ENCODE measurements around the gene GMDS.

DNA sequence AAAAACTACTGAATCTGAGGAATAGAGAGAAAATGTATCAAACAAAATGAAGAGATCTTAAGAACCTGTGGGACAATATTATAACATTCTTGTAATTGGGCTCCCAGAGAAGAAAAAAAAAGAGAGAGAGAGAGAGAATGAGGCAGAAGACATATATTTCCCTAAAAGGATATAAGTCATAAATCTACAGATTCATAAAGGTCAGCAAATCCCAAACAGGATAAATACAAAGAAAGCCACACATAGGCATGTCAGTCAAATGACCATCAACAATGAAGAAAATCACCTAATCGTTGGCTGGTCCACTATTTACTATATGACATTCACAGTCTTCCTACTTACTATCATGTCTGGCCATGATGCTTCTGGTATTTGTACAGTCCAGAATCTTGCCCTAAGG lies 190.3 kb downstream of the GMDS start:
- TF ChIP-seq, protein P1, sequence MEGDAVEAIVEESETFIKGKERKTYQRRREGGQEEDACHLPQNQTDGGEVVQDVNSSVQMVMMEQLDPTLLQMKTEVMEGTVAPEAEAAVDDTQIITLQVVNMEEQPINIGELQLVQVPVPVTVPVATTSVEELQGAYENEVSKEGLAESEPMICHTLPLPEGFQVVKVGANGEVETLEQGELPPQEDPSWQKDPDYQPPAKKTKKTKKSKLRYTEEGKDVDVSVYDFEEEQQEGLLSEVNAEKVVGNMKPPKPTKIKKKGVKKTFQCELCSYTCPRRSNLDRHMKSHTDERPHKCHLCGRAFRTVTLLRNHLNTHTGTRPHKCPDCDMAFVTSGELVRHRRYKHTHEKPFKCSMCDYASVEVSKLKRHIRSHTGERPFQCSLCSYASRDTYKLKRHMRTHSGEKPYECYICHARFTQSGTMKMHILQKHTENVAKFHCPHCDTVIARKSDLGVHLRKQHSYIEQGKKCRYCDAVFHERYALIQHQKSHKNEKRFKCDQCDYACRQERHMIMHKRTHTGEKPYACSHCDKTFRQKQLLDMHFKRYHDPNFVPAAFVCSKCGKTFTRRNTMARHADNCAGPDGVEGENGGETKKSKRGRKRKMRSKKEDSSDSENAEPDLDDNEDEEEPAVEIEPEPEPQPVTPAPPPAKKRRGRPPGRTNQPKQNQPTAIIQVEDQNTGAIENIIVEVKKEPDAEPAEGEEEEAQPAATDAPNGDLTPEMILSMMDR (conservative IDR thresholded peaks at IDR 0.05 in 1 of 2, IDR thresholded peaks at IDR 0.05 in 1 of 2; ENCODE audit: low read depth in 1 of 2, low read length in 2 of 2), result no peak
- TF ChIP-seq EZH2 (IDR thresholded peaks at IDR 0.05; ENCODE audit: low read length, missing control alignments), result no peak

Measured in fibroblast of lung (primary cell).